GM04503 (cell line): ENCODE results near the gene GHDC.
"Not testable (repeated sequence)": the region's sequence is repeated elsewhere in the genome, so short reads cannot be mapped to it uniquely, and the experiment has no call there.

Experiments used
- DNase-seq: peaks from one replicate; pipeline ENCODE4 v3.0.0-alpha.2; 2012; ENCODE audit warnings: low read depth

The GHDC gene

DNA sequence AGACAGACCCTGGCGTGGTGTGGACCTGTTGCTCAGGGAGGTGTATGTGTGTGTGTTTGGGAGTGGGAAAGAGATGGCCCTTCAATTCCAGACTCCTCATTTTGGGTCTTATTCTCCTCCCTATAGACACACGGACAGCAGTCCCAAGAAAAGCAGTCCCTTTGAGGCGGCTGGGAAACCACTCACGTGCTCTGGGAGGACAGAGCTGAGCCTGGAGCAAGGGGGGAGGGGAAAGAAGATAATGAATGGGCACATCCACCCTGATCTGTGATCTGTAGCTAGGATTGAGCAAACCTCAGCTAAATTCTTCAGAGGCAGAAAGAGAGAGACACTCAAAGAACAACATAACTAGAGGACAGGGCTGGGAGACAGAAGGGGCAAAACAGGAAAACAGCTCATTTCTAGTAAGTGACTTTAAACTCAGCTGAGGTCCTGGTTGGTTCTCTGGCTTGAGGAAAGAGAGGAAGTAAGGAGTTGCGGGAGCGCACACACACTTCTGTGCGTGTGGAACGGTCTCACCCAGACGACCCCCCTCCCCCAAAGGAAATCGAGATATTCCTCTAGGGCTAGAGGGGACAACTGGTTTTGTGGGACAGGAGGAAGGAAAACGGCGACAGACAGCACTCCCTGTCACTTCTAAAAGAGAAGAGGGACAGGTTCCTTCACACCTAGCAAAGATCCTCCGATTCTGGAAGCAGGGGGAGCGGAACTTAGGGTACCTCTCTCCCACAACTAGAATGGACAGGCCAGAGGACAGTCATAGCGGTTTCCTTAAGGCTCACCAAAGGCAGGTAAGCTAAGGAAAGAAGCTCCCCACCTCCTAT is 40.2 kb downstream of the GHDC start:
- DNase-seq, result no peak

GRCh38 chr17:42146911-42147607 is 47.2 kb downstream of the GHDC start:
- DNase-seq, result no peak

- DNase-seq, result not testable (repeated sequence)
Measured at GRCh38 chr17:42143138-42143537, 51.2 kb downstream of the GHDC start.

- peak; percentile 88 for DNase-seq
Measured at GRCh38 chr17:42142371-42142896, 51.9 kb downstream of the GHDC start.

GRCh38 chr17:42141382-42141781 is 52.9 kb downstream of the GHDC start:
- DNase-seq, result no peak

- DNase-seq, result not testable (repeated sequence)
Measured at GRCh38 chr17:42140690-42141089, 53.6 kb downstream of the GHDC start.
